ENCODE results near the gene CMSS1. TPM values are rescaled to one million over a fixed set of nuclear protein-coding genes. Genes with fewer than 3 reads are reported as not detected.

CMSS1 gene
- total RNA-seq, 6 experiments from 2014 or later, result 10.1 to 14.6 (median 11.6) TPM

DNA sequence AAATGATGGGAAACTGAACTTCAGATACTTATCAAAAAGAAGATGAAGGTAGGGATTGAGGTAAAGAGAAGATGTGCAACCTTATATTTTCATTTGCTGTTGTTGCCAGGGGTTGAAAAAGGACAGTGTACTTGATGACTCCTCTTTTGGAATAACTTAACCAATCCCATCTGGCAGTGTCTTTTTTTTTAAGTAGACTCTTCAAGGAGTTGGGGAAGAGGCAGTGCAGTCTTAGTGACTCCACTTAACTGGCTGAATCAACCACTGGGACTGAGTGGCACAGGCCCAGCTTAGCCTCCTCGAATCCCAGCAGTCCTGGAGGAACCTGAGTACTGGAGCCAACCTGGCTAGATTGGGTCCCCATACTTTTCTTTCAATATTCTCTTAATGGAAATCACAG, 323.9 kb downstream of the CMSS1 start:
- ATAC-seq, result no peak
- Histone ChIP-seq H3K9me3 (no peaks in the 10 kb centered on the region), H3K4me3 (no peak overlapping the region), H3K36me3 (no peaks in the 10 kb centered on the region), H3K4me1 (no peaks in the 10 kb centered on the region), H3K27ac (no peak overlapping the region), H3K27me3 (no peaks in the 10 kb centered on the region)
- no peak for DNase-seq
- 100% methylated on average over 1 of the region's 1 CpG for WGBS (ENCODE audit: insufficient coverage, low coverage, low lambda C conversion rate, missing lambda C conversion rate)
- intact Hi-C loops (cut with DNase I), result no loop called here
- TF ChIP-seq, protein P1, sequence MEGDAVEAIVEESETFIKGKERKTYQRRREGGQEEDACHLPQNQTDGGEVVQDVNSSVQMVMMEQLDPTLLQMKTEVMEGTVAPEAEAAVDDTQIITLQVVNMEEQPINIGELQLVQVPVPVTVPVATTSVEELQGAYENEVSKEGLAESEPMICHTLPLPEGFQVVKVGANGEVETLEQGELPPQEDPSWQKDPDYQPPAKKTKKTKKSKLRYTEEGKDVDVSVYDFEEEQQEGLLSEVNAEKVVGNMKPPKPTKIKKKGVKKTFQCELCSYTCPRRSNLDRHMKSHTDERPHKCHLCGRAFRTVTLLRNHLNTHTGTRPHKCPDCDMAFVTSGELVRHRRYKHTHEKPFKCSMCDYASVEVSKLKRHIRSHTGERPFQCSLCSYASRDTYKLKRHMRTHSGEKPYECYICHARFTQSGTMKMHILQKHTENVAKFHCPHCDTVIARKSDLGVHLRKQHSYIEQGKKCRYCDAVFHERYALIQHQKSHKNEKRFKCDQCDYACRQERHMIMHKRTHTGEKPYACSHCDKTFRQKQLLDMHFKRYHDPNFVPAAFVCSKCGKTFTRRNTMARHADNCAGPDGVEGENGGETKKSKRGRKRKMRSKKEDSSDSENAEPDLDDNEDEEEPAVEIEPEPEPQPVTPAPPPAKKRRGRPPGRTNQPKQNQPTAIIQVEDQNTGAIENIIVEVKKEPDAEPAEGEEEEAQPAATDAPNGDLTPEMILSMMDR (IDR thresholded peaks at IDR 0.05), result no peak
- TF ChIP-seq POLR2A (IDR thresholded peaks at IDR 0.05), result no peak

DNA sequence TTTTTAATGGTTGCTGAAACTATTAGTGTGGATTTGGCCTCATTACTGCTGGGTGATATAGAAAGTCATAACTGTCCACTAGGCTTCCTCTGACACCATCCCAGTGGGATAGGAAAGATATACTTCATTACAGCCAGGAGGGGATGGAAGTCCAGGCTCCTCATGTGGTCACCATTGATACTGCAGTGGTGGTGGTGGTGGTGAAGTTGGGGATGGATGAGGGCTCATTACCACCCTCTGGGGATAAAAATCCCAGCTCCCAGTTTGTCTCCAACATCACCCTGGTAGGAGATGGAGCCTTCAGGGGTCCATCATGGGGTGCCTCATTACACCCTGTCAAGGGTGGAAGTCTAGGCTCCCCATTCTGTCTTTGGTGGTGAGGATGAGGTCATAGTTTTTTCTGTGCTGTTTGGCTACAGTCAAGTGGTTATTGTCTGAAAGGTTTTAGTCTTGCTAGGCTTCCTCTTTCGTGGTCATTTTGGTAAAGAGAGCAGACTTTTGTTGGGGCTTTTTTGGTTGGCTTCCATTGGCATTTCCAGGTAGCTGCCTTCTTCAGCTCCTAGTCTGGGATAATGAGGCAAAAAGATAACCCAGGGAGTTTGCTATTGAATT, 326.7 kb downstream of the CMSS1 start:
- Histone ChIP-seq H3K4me1 (no peaks in the 10 kb centered on the region), H3K27ac (no peak overlapping the region), H3K27me3 (no peaks in the 10 kb centered on the region), H3K36me3 (no peaks in the 10 kb centered on the region), H3K4me3 (no peak overlapping the region), H3K9me3 (no peaks in the 10 kb centered on the region)
- WGBS (ENCODE audit: insufficient coverage, low coverage, low lambda C conversion rate, missing lambda C conversion rate), result 67% methylated on average over 1 of the region's 1 CpG
- no peak for TF ChIP-seq POLR2A (IDR thresholded peaks at IDR 0.05)
- TF ChIP-seq, protein P1 (IDR thresholded peaks at IDR 0.05), result no peak
- ATAC-seq (no peak), DNase-seq (no peak)
- intact Hi-C loops (cut with DNase I), result no loop called here

DNA sequence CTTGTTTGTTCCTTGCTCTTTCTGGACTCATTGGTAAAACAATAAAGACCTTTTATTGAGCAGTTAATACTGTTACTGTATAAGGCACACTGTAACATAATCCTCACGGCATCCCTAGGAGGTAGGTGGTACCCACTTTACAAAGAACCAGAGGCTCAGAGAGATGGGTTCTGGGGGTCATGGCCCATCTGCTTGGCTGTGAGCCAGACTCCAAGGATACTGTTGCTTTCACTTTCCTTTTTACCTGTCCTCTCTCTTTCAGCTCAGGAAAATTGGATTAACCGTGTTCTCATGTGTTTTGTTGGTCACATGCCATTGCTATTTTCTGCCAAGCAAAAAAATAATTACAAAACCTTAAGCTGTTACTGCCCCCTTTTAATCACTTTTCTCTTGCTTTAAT, 331.5 kb downstream of the CMSS1 start:
- no peak overlapping the region for H3K4me3 ChIP-seq
- intact Hi-C loops (cut with DNase I), result no loop called here
- no peaks in the 10 kb centered on the region for H3K4me1 ChIP-seq
- no peak overlapping the region for H3K27ac ChIP-seq
- 67% methylated on average over 2 of the region's 2 CpGs for WGBS (ENCODE audit: insufficient coverage, low coverage, low lambda C conversion rate, missing lambda C conversion rate)
- no peak for DNase-seq
- H3K27me3 ChIP-seq, result no peaks in the 10 kb centered on the region
- no peaks in the 10 kb centered on the region for H3K9me3 ChIP-seq
- TF ChIP-seq POLR2A (IDR thresholded peaks at IDR 0.05), result no peak
- TF ChIP-seq, protein P1 (IDR thresholded peaks at IDR 0.05), result no peak
- ATAC-seq, result no peak
- H3K36me3 ChIP-seq, result no peaks in the 10 kb centered on the region

DNA sequence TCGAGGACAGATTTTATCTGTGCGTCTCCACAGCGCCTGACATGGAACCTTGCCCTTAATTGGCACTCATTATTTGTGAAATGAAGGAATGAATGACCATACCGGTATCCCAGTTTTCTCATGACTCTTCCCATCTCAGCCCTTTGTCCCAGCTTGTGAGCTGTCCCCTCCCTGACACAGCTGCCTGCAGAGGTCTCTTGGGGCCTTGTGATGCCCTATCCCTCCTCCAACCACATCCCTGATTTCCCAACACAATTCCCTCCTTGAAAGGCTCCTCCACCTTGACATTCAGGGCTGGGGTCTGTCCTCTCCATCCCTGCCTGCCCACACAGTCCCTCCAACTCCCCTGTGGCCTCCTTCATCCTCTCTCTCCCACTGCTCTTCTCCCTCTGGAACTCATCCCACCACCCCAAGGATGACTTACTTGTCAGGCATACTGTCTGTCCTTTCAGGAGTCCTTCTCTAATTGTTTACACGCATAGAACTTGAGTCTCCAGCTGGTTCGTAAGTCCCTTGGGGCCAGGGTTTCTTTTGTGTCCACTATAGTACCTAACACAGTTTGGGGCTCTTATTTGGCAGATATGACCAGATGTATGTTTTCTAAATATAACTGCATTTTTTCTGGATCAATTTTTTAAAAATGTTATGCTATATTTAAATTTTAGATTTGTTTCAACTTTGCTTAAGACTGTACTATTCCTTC, 332.2 kb downstream of the CMSS1 start:
- Histone ChIP-seq H3K27ac (no peak overlapping the region), H3K36me3 (no peaks in the 10 kb centered on the region), H3K4me3 (no peak overlapping the region), H3K4me1 (no peaks in the 10 kb centered on the region), H3K9me3 (no peaks in the 10 kb centered on the region), H3K27me3 (no peaks in the 10 kb centered on the region)
- ATAC-seq, result no peak
- 95% methylated on average over 5 of the region's 6 CpGs for WGBS (ENCODE audit: insufficient coverage, low coverage, low lambda C conversion rate, missing lambda C conversion rate)
- DNase-seq, result no peak
- no peak for TF ChIP-seq POLR2A (IDR thresholded peaks at IDR 0.05)
- TF ChIP-seq, protein P1 (IDR thresholded peaks at IDR 0.05), result no peak
- intact Hi-C loops (cut with DNase I), result no loop called here

Measured in right lobe of liver (tissue), 6 donors.